Vagina (tissue), 2 donors: ENCODE data around the gene MYCBPAP.

Experiments
- CTCF ChIP-seq, 3 experiments: fragments of 450-650 bp in 2 of 3; fragments of 200-600 bp in 1 of 3; sonication (generic) in 1 of 3; IDR thresholded peaks; one replicate each; pipeline ENCODE4 v1.5.1; 2017 to 2019; ENCODE audit warnings: antibody characterized with exemption in 3 of 3, mild to moderate bottlenecking in 2 of 3, moderate library complexity in 2 of 3
- POLR2A ChIP-seq, 2 donors: fragments of 450-650 bp; IDR thresholded peaks; one replicate each; pipeline ENCODE4 v1.6.1; 2017; ENCODE audit warnings: antibody characterized with exemption in 2 of 2, mild to moderate bottlenecking in 2 of 2, moderate library complexity in 2 of 2

- TF ChIP-seq POLR2A (IDR thresholded peaks at IDR 0.05) = no peak
- no peak for TF ChIP-seq CTCF (IDR thresholded peaks at IDR 0.05)
Observed at GRCh38 chr17:50461550-50462132, 46.6 kb upstream of the MYCBPAP start.
